CD4-positive, alpha-beta T cell treated with Interleukin-21 for 1 hour (primary cell): ENCODE results near the gene PROKR2.

Experiments used
- DNase-seq: peaks from one replicate; pipeline ENCODE4 v3.0.0-alpha.2; 2020

The PROKR2 gene

DNA sequence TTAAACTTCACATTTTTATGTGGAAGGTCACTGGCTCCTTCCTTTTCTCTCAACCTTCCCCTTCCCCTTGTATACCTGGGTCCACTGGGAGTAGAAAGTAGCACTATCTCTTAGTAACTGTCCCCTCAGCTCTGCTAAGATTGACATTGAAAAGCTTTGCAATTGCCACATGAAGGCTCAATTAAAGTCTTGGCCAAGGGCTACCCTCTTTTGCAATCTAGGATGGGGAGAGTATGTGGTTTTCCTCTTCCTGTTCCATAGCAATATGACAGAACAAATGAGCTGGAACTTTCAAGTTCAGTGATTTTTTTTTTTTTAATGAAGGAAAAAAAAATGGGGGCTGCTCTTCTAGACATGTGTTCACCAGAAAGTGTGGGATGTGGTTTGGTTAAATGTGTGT is 37.1 kb downstream of the PROKR2 start:
- DNase-seq, result no peak

DNA sequence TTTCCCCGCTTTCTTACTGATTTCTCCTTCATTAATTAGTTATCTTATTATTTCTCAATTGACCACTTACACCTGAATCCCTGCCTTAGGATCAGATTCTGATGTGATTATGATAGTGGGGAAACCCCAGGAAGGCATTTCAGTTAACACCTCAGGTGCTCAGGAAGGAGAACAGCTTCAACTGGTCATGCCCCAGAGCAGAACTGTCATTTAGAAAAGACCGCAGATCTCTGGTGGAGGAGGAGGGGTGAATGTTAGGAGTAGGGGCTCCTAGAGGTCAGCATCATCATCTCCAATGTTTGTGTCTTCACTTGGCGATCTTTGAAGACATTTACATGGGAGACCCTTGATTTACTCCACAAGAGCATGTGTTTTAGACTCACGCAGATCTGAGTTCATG is 44.5 kb downstream of the PROKR2 start:
- DNase-seq, result no peak

DNA sequence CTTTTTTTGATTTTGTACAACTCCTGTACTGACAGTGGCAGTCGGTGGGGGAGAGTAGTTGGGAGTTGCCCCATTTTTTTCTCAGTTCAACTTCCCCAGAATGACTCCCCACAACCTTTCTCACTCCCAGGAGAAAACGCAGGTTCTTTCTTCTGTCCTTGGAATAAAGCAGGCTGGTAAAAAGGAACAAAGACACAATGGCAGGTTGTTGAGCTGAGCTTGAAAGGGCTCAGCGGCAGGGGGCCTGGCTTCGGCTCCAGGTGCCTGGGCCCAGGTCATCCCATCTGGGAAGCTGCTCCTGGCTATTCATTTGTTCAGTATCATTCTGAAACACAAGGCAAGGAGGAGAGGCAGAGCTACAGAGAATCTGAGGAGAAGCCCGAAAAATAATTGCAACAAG is 46.2 kb downstream of the PROKR2 start:
- no peak for DNase-seq

DNA sequence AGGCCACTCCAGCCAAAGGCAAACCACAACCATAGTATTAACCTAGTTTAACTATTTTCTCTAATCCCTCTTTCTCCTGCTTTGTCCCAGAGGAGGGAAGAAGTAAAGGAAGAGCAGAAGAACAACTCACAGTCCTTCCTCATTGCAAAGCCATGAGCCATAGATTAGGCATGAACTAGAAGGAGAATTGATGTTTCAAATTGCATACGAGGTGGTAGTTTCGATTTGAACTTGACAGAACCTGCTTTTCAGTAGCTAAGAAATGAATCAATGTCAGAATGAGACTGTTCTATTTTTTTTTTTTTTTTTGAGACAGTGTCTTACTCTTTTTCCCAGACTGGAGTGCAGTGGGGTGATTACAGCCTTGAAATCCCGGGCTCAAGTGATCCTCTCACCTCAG is 48.3 kb downstream of the PROKR2 start:
- DNase-seq, result no peak

DNA sequence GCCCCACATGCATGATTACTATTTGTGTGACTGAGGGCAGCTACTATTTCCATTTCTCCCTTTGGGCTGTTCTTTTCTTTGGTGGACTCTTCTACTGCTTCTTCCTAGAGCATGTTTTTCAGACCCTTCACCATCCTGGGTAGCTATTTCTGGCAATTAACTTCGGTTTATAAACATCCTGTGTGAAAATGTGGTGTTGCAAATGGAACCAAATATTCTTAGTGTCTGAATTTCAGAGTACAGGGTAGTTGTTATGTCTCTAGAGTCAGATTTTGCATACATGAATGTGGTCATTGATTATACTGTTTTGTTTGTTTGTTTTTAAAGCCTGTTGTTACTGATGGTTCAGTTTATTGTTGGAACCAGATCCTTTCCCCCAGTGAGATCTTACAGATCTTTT is 49.7 kb downstream of the PROKR2 start:
- no peak for DNase-seq
